Activated B cell treated with CpG ODN at 0.5 μM for 24 hours (primary cell): ENCODE results near the gene FAM83G. TPM values are rescaled to one million over a fixed set of nuclear protein-coding genes. Genes with fewer than 3 reads are reported as not detected.
A peak's percentile ranks its signal among the peaks of the same experiment; 100 is the strongest.

ENCODE experiments used
- ATAC-seq: fragments of 200-7000 bp; cut with Tn5 transposase; one replicate; pipeline ENCODE4 v1.10.0; 2021; ENCODE audit warnings: low read depth, mild to moderate bottlenecking, moderate library complexity
- CTCF ChIA-PET: fragments of 350-600 bp; sonication (Branson Sonifier 250); formaldehyde crosslinking; loops from one replicate; lab custom pipeline; 2021; ENCODE audit warnings: antibody characterized with exemption; lab: Charles Lee
- POLR2A ChIA-PET: fragments of 350-600 bp; sonication (Branson Sonifier 250); formaldehyde crosslinking; loops from one replicate; lab custom pipeline; 2021; ENCODE audit warnings: antibody characterized with exemption; lab: Charles Lee
- DNase-seq: peaks from one replicate; pipeline ENCODE4 v3.0.0; 2022
- H3K27ac Mint-ChIP-seq: one replicate; pipeline ENCODE4 v1.8.0; 2020; ENCODE audit warnings: mixed read lengths
- H3K27me3 Mint-ChIP-seq: one replicate; pipeline ENCODE4 v1.8.0; 2021; ENCODE audit warnings: mixed read lengths
- H3K36me3 Mint-ChIP-seq: one replicate; pipeline ENCODE4 v1.8.0; 2021; ENCODE audit warnings: low read depth, mixed read lengths
- H3K4me1 Mint-ChIP-seq: one replicate; pipeline ENCODE4 v1.8.0; 2021; ENCODE audit warnings: mixed read lengths
- H3K4me3 Mint-ChIP-seq: one replicate; pipeline ENCODE4 v1.8.0; 2020; ENCODE audit warnings: mild to moderate bottlenecking, mixed read lengths
- H3K9me3 Mint-ChIP-seq: one replicate; pipeline ENCODE4 v1.8.0; 2020; ENCODE audit warnings: mixed read lengths
- CTCF ChIP-seq: fragments of 200-600 bp; IDR thresholded peaks from one replicate; pipeline ENCODE4 v1.8.0; 2022; ENCODE audit warnings: antibody characterized with exemption, mild to moderate bottlenecking
- intact Hi-C: fragments of 100-400 bp; cut with micrococcal nuclease; formaldehyde crosslinking; loops from one replicate; pipeline ENCODE4 v1.15.1; 2024
- total RNA-seq: library from RNA; stranded (reverse); gene quantifications from 2 replicates; pipeline ENCODE4 v1.2.3, GENCODE V29; 2022

The FAM83G gene
- total RNA-seq, 1 donor from 2014 or later: 13.9 TPM

- POLR2A ChIA-PET: no interaction called here
- no peak for TF ChIP-seq CTCF
- H3K27me3 Mint-ChIP-seq: peaks cover 24% of the 10 kb centered on the region
- H3K4me3 Mint-ChIP-seq: no peak overlapping the region
- no peak overlapping the region for H3K27ac Mint-ChIP-seq
- peaks cover 11% of the 10 kb centered on the region for H3K4me1 Mint-ChIP-seq
- H3K36me3 Mint-ChIP-seq: no peaks in the 10 kb centered on the region
- intact Hi-C loops: no loop called here
- ATAC-seq: no peak
- no peaks in the 10 kb centered on the region for H3K9me3 Mint-ChIP-seq
- DNase-seq: no peak
- CTCF ChIA-PET: no interaction called here
Measured at GRCh38 chr17:18948476-18949006, 56.0 kb downstream of the FAM83G start.

- POLR2A ChIA-PET: no interaction called here
- no peak for TF ChIP-seq CTCF
- Mint-ChIP-seq H3K4me1 (peaks cover 11% of the 10 kb centered on the region), H3K9me3 (no peaks in the 10 kb centered on the region), H3K4me3 (no peak overlapping the region), H3K27ac (no peak overlapping the region), H3K36me3 (no peaks in the 10 kb centered on the region), H3K27me3 (peaks cover 24% of the 10 kb centered on the region)
- no peak for DNase-seq
- ATAC-seq: no peak
- intact Hi-C loops: no loop called here
- CTCF ChIA-PET: no interaction called here
Measured at GRCh38 chr17:18947866-18948265, 56.7 kb downstream of the FAM83G start.

GRCh38 chr17:18946536-18946935, 58.0 kb downstream of the FAM83G start:
- H3K27me3 Mint-ChIP-seq: peaks cover 30% of the 10 kb centered on the region
- no peak for TF ChIP-seq CTCF
- DNase-seq (no peak), ATAC-seq (no peak)
- POLR2A ChIA-PET: interaction anchor here (0.7 kb wide), 1 partner anchor 1666 kb away, joined by 3 read pairs; no protein-coding TSS in a partner anchor
- CTCF ChIA-PET: no interaction called here
- H3K4me3 Mint-ChIP-seq: no peak overlapping the region
- no peak overlapping the region for H3K27ac Mint-ChIP-seq
- H3K36me3 Mint-ChIP-seq: no peaks in the 10 kb centered on the region
- no peaks in the 10 kb centered on the region for H3K9me3 Mint-ChIP-seq
- intact Hi-C loops: no loop called here
- H3K4me1 Mint-ChIP-seq: peaks cover 11% of the 10 kb centered on the region

GRCh38 chr17:18944646-18945045, 59.9 kb downstream of the FAM83G start:
- CTCF ChIA-PET: interaction anchor here (0.7 to 0.9 kb wide), 2 partner anchors 17 to 87 kb away, joined by 3 to 4 read pairs; partner anchors contain the start of gene PRPSAP2
- Mint-ChIP-seq H3K4me1 (peaks cover 11% of the 10 kb centered on the region), H3K4me3 (no peak overlapping the region), H3K27me3 (peaks cover 32% of the 10 kb centered on the region), H3K36me3 (no peaks in the 10 kb centered on the region), H3K9me3 (no peaks in the 10 kb centered on the region), H3K27ac (no peak overlapping the region)
- intact Hi-C loops: loop anchor here (5.0 kb wide), 1 partner anchor 42 kb away; no protein-coding TSS in a partner anchor
- DNase-seq: no peak
- ATAC-seq: peak; percentile 79
- POLR2A ChIA-PET: interaction anchor here (1.2 kb wide), 1 partner anchor 10 kb away, joined by 3 read pairs; no protein-coding TSS in a partner anchor
- TF ChIP-seq CTCF: no peak

- intact Hi-C loops: no loop called here
- H3K4me1 Mint-ChIP-seq: peaks cover 2% of the 10 kb centered on the region
- CTCF ChIA-PET: no interaction called here
- peaks cover 8% of the 10 kb centered on the region for H3K27me3 Mint-ChIP-seq
- no peak for ATAC-seq
- POLR2A ChIA-PET: interaction anchor here (0.6 to 0.8 kb wide), 2 partner anchors 25 to 44 kb away, joined by 5 to 6 read pairs; no protein-coding TSS in a partner anchor
- H3K4me3 Mint-ChIP-seq: no peak overlapping the region
- H3K27ac Mint-ChIP-seq: no peak overlapping the region
- no peaks in the 10 kb centered on the region for H3K36me3 Mint-ChIP-seq
- DNase-seq: no peak
- TF ChIP-seq CTCF: no peak
- H3K9me3 Mint-ChIP-seq: no peaks in the 10 kb centered on the region
Measured at GRCh38 chr17:18938692-18939023, 65.9 kb downstream of the FAM83G start.
